MM.1S (cell line): ENCODE results near the gene TBRG4.

Source experiments
- DNase-seq: peaks from one replicate; pipeline ENCODE4 v3.0.0-alpha.2; 2015
- H2AFZ ChIP-seq: fragments of 300-600 bp; sonication (generic); 2 replicates; pipeline ENCODE4 v1.6.0; 2016; ENCODE audit warnings: antibody characterized with exemption, low read length
- H3F3A ChIP-seq: fragments of 300-600 bp; sonication (generic); 2 replicates; pipeline ENCODE4 v1.6.1; 2016; ENCODE audit warnings: mild to moderate bottlenecking, antibody characterized with exemption, low read length, moderate library complexity, mixed read lengths; ENCODE audit not compliant: insufficient read depth
- H3K27ac ChIP-seq: fragments of 300-600 bp; sonication (generic); 2 replicates; pipeline ENCODE4 v1.5.1; 2016; ENCODE audit warnings: mild to moderate bottlenecking, low read length
- H3K27me3 ChIP-seq: fragments of 300-600 bp; sonication (generic); replicated peaks from 2 replicates; pipeline ENCODE4 v1.6.0; 2016; ENCODE audit warnings: low read length; ENCODE audit not compliant: insufficient read depth
- H3K36me3 ChIP-seq: fragments of 300-600 bp; sonication (generic); replicated peaks from 2 replicates; pipeline ENCODE4 v1.6.1; 2016; ENCODE audit warnings: mild to moderate bottlenecking, low read length, mixed read lengths; ENCODE audit not compliant: insufficient read depth
- H3K4me1 ChIP-seq: fragments of 300-600 bp; sonication (generic); 2 replicates; pipeline ENCODE4 v1.6.1; 2016; ENCODE audit warnings: low read length, mixed read lengths
- H3K4me2 ChIP-seq: fragments of 300-600 bp; sonication (generic); 2 replicates; pipeline ENCODE4 v1.6.0; 2016; ENCODE audit warnings: low read depth, low read length
- H3K4me3 ChIP-seq: fragments of 300-600 bp; sonication (generic); 2 replicates; pipeline ENCODE4 v1.5.1; 2016; ENCODE audit warnings: low read length, mixed read lengths
- H3K79me2 ChIP-seq: fragments of 300-600 bp; sonication (generic); 2 replicates; pipeline ENCODE4 v1.6.1; 2016; ENCODE audit warnings: mixed run types, low read length, mixed read lengths
- H3K9ac ChIP-seq: fragments of 300-600 bp; sonication (generic); 2 replicates; pipeline ENCODE4 v1.6.1; 2016; ENCODE audit warnings: low read length, mixed read lengths
- H3K9me2 ChIP-seq: fragments of 300-600 bp; sonication (generic); replicated peaks from 2 replicates; pipeline ENCODE4 v1.6.1; 2016; ENCODE audit warnings: mild to moderate bottlenecking, low read length, mixed read lengths; ENCODE audit not compliant: insufficient read depth
- H3K9me3 ChIP-seq: fragments of 300-600 bp; sonication (generic); replicated peaks from 2 replicates; pipeline ENCODE4 v1.6.1; 2016; ENCODE audit warnings: mild to moderate bottlenecking, low read length, mixed read lengths; ENCODE audit not compliant: insufficient read depth
- H4K20me1 ChIP-seq: fragments of 300-600 bp; sonication (generic); 2 replicates; pipeline ENCODE4 v1.6.1; 2016; ENCODE audit warnings: mild to moderate bottlenecking, low read length, moderate library complexity, mixed read lengths; ENCODE audit not compliant: insufficient read depth
- CTCF ChIP-seq: fragments of 300-600 bp; sonication (generic); IDR thresholded peaks from 2 replicates; pipeline ENCODE4 v1.5.1; 2016; ENCODE audit warnings: antibody characterized with exemption, low read length, mixed read lengths
- EZH2 ChIP-seq: fragments of 300-600 bp; sonication (generic); optimal IDR thresholded peaks from 2 replicates; pipeline ENCODE3; 2017; ENCODE audit warnings: low read depth, mild to moderate bottlenecking, antibody characterized with exemption, low read length, mixed read lengths
- EZH2phosphoT487 ChIP-seq: fragments of 300-600 bp; sonication (generic); IDR thresholded peaks from 2 replicates; pipeline ENCODE4 v1.6.1; 2018; ENCODE audit warnings: antibody characterized with exemption, low read length

The TBRG4 gene

DNA sequence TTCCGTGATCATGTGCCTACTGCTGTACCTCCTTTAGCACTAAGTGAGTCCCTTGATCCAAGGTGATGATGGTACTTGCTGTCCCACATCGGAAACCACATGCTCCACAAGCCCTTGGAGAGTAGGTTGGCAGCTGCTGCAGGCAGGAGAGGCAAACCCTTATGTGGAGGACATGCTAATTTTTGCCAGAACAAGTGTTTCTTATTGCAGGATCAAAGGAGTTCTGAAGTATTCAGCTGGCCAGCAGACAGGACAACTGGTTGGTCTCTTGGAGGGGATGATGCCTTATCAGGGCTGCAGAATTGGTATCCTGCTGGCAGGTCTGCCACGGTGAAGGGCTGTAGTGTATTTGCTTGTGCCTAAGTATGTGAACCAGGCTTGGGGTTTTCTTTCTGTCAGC, 59.5 kb downstream of the TBRG4 start:
- Histone ChIP-seq H3K79me2 (peaks cover 99% of the 10 kb centered on the region), H3K4me1 (no peaks in the 10 kb centered on the region), H3K27ac (no peak overlapping the region), H3K9me2 (no peaks in the 10 kb centered on the region), H3K27me3 (no peaks in the 10 kb centered on the region), H4K20me1 (peaks cover 19% of the 10 kb centered on the region; the same call in 1 of the 2 replicates), H3K9me3 (no peaks in the 10 kb centered on the region), H3K4me2 (no peak overlapping the region), H3K9ac (no peak overlapping the region), H3K36me3 (peaks cover 12% of the 10 kb centered on the region; the same call in 1 of the 2 replicates), H3F3A (no peaks in the 10 kb centered on the region; the same call in 1 of the 2 replicates), H2AFZ (no peak overlapping the region), H3K4me3 (no peak overlapping the region)
- DNase-seq: no peak
- TF ChIP-seq CTCF (no peak), EZH2phosphoT487 (no peak), EZH2 (no peak)

DNA sequence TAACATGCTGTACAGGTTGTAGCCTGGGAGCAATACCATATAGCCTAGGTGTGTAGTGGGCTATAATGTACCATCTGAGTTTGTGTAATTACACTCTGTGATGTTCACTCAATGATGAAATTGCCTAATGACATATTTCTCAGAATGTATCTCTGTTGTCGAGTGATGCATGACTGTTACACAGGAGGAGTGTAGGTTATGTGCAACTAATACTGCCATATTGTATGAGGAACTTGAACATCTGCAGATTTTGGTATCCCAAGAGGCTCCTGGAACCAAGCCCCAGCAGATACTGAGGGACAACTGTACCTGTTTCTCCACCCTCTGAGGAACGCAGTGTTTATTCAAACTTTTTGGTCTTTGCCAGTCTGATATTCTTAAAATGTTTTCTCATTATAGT, 61.3 kb downstream of the TBRG4 start:
- H3K79me2 ChIP-seq: peaks cover 96% of the 10 kb centered on the region
- no peak overlapping the region for H3K27ac ChIP-seq
- H3K27me3 ChIP-seq: no peaks in the 10 kb centered on the region
- H3K9ac ChIP-seq: no peak overlapping the region
- H3K4me3 ChIP-seq: no peak overlapping the region
- H3K4me1 ChIP-seq: no peaks in the 10 kb centered on the region
- H4K20me1 ChIP-seq: peaks cover 16% of the 10 kb centered on the region; the same call in 1 of the 2 replicates
- H3K4me2 ChIP-seq: no peak overlapping the region
- H3F3A ChIP-seq: no peaks in the 10 kb centered on the region; the same call in 1 of the 2 replicates
- no peak for DNase-seq
- peaks cover 12% of the 10 kb centered on the region for H3K36me3 ChIP-seq
- no peaks in the 10 kb centered on the region for H3K9me2 ChIP-seq
- no peaks in the 10 kb centered on the region for H3K9me3 ChIP-seq
- H2AFZ ChIP-seq: no peak overlapping the region
- no peak for TF ChIP-seq EZH2phosphoT487
- no peak for TF ChIP-seq CTCF
- no peak for TF ChIP-seq EZH2
